ENCODE data around the gene MXRA8. TPM values are rescaled to one million over a fixed set of nuclear protein-coding genes. Genes with fewer than 3 reads are reported as not detected.

Gene MXRA8
- total and polyA plus RNA-seq, 8 donors, result 78.3 to 151 (median 136) TPM

GRCh38 chr1:1335283-1335682 lies 23.1 kb downstream of the MXRA8 start:
- no peak for TF ChIP-seq CTCF (IDR thresholded peaks at IDR 0.05)
- H3K27me3 ChIP-seq, result no peaks in the 10 kb centered on the region
- no peaks in the 10 kb centered on the region for H3K9me3 ChIP-seq
- ATAC-seq (no peak), DNase-seq (no peak)
- H3K27ac ChIP-seq, result no peak overlapping the region
- intact Hi-C loops (cut with DNase I), result no loop called here
- H3K4me3 ChIP-seq, result no peak overlapping the region
- peaks cover 0 to 51% of the 10 kb centered on the region in 2 donors for H3K36me3 ChIP-seq
- peaks cover 0 to 9% of the 10 kb centered on the region in 2 donors for H3K4me1 ChIP-seq

- DNase-seq (no peak), ATAC-seq (no peak)
- H3K4me3 ChIP-seq, result no peak overlapping the region
- no peaks in the 10 kb centered on the region for H3K9me3 ChIP-seq
- H3K27ac ChIP-seq, result no peak overlapping the region
- H3K27me3 ChIP-seq, result no peaks in the 10 kb centered on the region
- peaks cover 0 to 9% of the 10 kb centered on the region in 2 donors for H3K4me1 ChIP-seq
- peaks cover 0 to 47% of the 10 kb centered on the region in 2 donors for H3K36me3 ChIP-seq
- TF ChIP-seq CTCF (IDR thresholded peaks at IDR 0.05), result no peak
- intact Hi-C loops (cut with DNase I), result no loop called here
These were observed 23.5 kb downstream of the MXRA8 start for GRCh38 chr1:1334835-1335234.

- TF ChIP-seq CTCF (IDR thresholded peaks at IDR 0.05), result no peak
- intact Hi-C loops (cut with DNase I), result no loop called here
- peaks cover 0 to 9% of the 10 kb centered on the region in 2 donors for H3K4me1 ChIP-seq
- H3K27me3 ChIP-seq, result no peaks in the 10 kb centered on the region
- no peak for DNase-seq
- no peak overlapping the region for H3K4me3 ChIP-seq
- no peaks in the 10 kb centered on the region for H3K9me3 ChIP-seq
- H3K27ac ChIP-seq, result no peak overlapping the region
- ATAC-seq, result no peak
- H3K36me3 ChIP-seq, result peaks cover 0 to 40% of the 10 kb centered on the region in 2 donors
These were observed 24.7 kb downstream of the MXRA8 start for GRCh38 chr1:1333551-1334241.

- no peak overlapping the region for H3K4me3 ChIP-seq
These were observed 25.4 kb downstream of the MXRA8 start for GRCh38 chr1:1332774-1333480.

More at GRCh38 chr1:1332774-1333480, 25.4 kb downstream of the MXRA8 start:
- intact Hi-C loops (cut with DNase I), result no loop called here
- peaks cover 0 to 9% of the 10 kb centered on the region in 2 donors for H3K4me1 ChIP-seq
- DNase-seq (no peak), ATAC-seq (peak; percentile 45)
- no peaks in the 10 kb centered on the region for H3K27me3 ChIP-seq
- no peak for TF ChIP-seq CTCF (IDR thresholded peaks at IDR 0.05)
- H3K36me3 ChIP-seq, result peaks cover 0 to 40% of the 10 kb centered on the region in 2 donors
- H3K27ac ChIP-seq, result no peak overlapping the region
- no peaks in the 10 kb centered on the region for H3K9me3 ChIP-seq
